Pulmonary artery endothelial cell (primary cell): ENCODE results near the gene DPYSL4. TPM values are rescaled to one million over a fixed set of nuclear protein-coding genes. Genes with fewer than 3 reads are reported as not detected.

Experiments used
- total RNA-seq: library from RNA; depleted of rRNA; stranded (reverse); fragments of >200 nt; gene quantifications from 2 replicates; pipeline ENCODE4 v1.2.3, GENCODE V29; 2014

DPYSL4 gene
- total RNA-seq, 1 donor from 2014 or later, result 14.1 TPM

Other genes starting within 250 kb of the DPYSL4 start
- 76.0 and 85.7 TPM in 2 replicates for gene BNIP3, start 205.0 kb upstream of the DPYSL4 start, total RNA-seq
- 0.07 TPM in 2 replicates for gene JAKMIP3, start 121.0 kb upstream of the DPYSL4 start, total RNA-seq
- 12.5 and 15.1 TPM in 2 replicates for gene STK32C, start 121.0 kb downstream of the DPYSL4 start, total RNA-seq
- 9.2 and 9.3 TPM in 2 replicates for gene LRRC27, start 145.2 kb downstream of the DPYSL4 start, total RNA-seq
- gene PWWP2B, start 210.3 kb downstream of the DPYSL4 start, total RNA-seq, result 10.9 and 15.6 TPM in 2 replicates